NCI-H510A treated with DMSO at 0.1 percent for 48 hours (cell line): ENCODE data around the gene RAD50.
"Not testable (repeated sequence)": the region's sequence is repeated elsewhere in the genome, so short reads cannot be mapped to it uniquely, and the experiment has no call there.

Experiments
- DNase-seq: peaks from one replicate; lab custom pipeline; 2025; lab: John Stamatoyannopoulos, UW

Gene RAD50

GRCh38 chr5:132557478-132558172 lies 848 bp downstream of the RAD50 start:
- DNase-seq, result no peak

GRCh38 chr5:132559383-132560060 lies 2.7 kb downstream of the RAD50 start:
- DNase-seq, result no peak

GRCh38 chr5:132561601-132562000 lies 4.8 kb downstream of the RAD50 start:
- no peak for DNase-seq

DNA sequence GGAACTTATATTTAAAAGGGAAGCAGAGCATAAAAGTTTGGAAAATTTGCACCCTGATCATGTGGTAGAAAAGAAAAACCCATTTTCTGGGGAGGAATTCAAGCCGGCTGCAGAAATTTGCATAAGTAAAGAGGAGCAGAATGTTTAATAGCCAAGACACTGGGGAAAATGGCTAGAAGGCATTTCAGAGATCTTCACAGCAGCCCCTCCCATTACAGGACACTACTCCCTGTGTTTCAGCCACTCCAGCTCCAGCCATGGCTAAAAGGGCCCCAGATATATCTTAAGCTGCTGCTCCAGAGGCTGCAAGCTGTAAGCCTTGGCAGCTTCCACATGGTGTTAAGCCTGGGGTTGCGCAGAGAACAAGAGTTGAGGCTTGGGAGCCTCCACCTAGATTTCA lies 7.8 kb downstream of the RAD50 start:
- not testable (repeated sequence) for DNase-seq

DNA sequence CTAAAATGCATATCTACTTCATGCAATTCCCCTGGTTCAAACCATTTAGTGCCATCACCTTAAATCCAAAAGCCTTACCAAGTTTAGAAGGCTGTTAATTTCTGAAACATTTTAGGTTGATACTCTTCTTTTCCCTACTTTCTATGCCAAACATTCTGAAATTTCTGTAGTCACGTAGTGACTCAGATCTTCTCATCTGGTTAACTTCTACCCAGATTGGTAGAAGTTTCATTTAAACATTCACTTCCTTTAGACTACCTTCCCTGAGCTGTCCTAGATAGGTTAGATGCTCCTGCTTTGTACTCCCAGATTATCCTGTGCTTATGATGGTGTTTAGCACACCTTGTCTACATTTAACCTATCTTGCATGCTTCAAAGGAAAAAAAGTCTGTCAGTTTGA lies 9.9 kb downstream of the RAD50 start:
- no peak for DNase-seq

DNA sequence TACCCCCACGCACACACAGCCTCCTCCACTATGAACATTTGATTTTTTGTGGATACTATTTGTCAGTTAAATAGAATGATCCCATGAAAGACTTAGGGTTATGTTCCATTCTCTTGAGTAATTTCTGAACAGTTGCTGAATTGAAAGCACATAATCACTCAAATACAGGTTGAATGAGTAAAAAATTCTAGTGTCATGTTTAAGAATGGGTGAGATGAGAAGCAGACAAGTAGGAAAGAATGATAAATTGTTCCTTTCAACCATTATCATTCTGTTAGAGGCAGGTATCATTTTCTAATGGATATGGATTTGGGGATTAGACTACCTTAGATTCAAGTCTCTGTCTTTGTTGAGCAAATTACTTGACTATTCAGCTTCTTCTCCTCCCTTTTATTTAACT lies 19.3 kb downstream of the RAD50 start:
- DNase-seq, result no peak

DNA sequence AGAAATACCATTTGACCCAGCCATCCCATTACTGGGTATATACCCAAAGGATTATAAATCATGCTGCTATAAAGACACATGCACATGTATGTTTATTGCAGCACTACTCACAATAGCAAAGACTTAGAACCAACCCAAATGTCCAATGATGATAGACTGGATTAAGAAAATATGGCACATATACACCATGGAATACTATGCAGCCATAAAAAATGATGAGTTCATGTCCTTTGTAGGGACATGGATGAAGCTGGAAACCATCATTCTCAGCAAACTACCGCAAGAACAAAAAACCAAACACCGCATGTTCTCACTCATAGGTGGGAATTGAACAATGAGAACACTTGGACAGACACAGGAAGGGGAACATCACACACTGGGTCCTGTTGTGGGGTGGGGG lies 27.8 kb downstream of the RAD50 start:
- not testable (repeated sequence) for DNase-seq

GRCh38 chr5:132586063-132586462 lies 29.3 kb downstream of the RAD50 start:
- DNase-seq, result no peak

- DNase-seq, result no peak
These were observed 32.7 kb downstream of the RAD50 start for GRCh38 chr5:132589467-132589866.

GRCh38 chr5:132591145-132591544 lies 34.4 kb downstream of the RAD50 start:
- no peak for DNase-seq

DNA sequence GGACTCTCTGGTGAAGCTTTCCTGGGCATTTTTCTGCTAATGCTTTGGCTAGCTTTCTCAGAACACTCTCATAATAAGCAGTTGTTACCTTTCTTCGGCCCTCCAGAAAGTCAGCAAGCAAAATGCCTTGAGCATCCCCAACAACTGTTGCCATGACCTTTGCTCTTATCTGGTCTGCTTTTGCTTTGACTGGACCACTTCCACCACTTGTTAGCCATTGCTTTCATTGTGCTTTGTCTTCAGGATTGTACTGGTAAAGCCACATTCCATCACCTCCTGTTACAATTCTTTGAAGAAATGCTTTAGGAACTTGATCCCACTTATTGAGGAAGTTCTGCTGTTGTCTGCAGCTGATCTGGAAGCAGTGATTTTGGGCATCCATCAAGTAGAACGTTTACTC lies 35.7 kb downstream of the RAD50 start:
- DNase-seq, result no peak

DNA sequence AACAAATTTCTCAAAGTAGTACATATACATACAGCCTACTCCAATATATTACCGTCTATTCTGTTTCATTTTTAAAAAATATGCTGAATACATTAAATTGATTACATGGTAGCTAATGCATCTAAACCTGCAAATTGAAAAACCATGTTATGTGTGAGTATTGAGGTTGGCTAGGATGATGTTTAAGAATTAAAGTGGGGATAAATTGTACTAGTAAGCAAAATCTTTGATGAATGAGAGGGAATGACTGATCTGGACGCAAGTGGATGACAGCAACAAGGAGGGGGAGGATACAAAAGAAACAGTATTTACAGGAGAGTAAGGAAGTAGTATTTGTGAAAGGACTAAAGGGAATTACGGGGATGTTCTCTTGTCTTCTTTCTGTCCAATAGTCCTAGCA lies 37.4 kb downstream of the RAD50 start:
- DNase-seq, result no peak

GRCh38 chr5:132595624-132596023 lies 38.8 kb downstream of the RAD50 start:
- no peak for DNase-seq

GRCh38 chr5:132601071-132601728 lies 44.4 kb downstream of the RAD50 start:
- no peak for DNase-seq

GRCh38 chr5:132607095-132607494 lies 50.3 kb downstream of the RAD50 start:
- DNase-seq, result no peak

DNA sequence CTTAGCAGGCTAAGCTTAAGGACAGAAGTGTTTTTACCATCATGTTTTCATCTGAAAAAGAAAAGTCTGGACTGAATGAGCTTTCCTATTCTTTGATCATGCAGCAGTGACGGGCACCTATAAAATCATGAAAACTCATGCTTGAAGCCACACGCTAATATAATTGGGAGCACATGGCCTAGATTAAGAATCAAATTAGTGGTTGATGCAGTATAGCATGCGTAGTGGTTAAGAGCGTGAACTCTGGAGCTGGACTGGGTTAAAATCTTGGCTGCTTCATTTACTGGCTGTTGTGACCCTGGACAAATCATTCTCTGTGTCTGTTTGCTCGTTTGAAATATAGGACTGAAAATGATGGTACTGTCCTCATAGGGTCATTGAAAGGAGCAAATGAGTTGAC lies 51.3 kb downstream of the RAD50 start:
- no peak for DNase-seq

DNA sequence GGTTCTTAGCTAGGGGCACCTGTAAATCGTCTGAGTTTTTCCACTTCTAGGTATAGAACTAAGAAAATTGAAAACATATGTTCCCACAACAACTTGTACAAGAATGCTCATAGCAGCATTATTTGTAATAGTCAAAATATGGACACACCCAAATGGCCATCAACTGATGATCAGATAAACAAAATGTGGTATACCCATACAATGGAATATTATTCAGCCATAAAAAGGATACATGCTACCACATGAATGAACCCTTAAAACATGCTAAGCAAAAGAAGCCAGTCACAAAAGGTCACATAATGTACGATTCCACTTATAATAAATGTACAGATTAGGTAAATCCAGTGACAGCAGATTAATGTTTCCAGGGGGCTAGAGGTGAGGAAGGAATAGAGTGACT lies 55.2 kb downstream of the RAD50 start:
- DNase-seq, result no peak

DNA sequence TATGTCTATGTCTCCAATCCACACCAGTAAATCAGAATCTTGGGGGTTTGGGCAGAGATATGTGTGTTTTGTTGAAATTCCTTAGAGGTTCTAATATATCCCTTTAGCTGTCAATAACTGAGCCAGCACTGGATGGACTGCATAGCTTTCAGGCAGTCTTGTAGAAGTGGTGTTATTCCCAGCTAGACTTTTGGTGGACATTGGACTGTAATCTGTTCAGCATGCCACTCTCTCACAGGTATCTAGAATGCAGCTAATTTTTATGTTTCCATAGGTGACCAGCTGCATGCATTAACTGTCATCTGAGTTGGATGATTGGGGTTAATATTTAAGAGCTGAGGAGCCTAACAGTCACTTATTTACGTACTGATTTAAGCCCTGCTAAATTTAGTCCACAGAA lies 56.1 kb downstream of the RAD50 start:
- no peak for DNase-seq

DNA sequence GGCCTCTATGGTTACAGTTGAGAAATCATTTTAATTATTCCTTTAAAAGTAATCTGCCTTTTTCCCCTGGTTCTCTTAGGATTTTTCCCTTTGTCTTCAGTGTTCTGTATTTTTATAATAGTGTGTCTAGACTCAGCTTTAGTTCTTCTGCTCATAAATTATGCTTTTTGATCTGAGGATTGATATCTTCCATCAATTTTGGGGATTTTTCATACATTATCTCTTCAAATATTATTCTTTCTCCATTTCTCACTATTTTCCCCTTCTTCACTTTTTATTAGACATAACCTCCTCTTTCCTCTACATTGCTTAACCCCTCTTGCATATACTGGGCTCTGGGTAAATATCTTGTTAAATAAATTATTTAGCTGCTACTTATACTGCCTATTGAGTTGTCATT lies 64.9 kb downstream of the RAD50 start:
- DNase-seq, result no peak

- no peak for DNase-seq
These were observed 65.8 kb downstream of the RAD50 start for GRCh38 chr5:132622608-132623007.

- DNase-seq, result no peak
These were observed 70.7 kb downstream of the RAD50 start for GRCh38 chr5:132627470-132627869.

DNA sequence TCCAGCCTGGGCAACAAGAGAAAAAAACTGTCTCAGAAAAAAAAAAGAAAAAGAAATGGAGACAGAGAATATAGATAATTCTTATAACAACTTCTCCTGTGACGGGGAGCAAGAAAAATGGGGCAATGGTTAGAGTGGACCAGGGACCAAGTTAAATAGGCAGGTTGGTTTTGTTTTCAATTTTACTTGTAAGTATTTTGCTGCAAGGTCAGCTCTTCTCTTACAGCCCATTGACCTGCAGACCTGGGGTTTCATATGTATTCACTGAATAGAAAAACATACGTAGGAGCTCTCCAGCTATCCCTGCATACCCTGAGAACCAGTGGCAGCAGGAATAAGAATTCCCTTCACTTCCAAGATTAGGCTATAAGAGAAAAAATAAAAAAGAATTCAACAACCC lies 72.0 kb downstream of the RAD50 start:
- DNase-seq, result no peak

DNA sequence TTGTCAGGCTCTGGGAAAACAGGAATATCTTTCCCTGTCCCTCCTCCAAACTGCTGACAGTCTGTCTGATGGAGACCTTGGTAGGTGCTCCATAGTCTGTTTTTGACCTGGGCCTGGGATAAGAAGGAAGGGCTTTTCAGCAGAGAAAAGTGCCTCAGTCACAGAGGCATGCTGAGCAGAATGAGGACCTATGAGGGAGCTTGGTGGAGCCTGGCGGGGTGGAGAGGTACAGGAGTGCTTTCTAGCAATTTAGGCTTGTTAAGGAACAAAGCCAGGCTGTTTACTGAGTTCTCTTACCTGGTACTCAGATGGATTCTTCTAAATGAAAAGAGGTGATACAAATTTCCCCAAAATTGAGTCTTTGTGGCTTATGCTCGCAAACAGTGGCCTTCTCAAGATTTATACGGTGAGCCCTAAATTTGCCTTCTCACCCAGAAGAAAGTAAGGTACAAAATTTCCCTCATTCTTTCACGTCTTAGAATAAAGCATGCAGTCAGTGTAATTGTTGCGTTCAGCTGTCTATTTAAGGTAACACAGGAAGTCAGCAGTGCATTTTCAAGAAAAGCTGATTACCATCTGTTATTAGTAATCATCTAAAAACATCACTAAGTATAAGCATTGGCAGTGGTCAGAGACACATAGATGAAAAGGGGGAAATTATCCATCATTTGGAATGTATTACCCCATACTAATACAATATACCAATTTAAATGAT lies 72.6 kb downstream of the RAD50 start:
- no peak for DNase-seq
